CD8-positive, alpha-beta memory T cell (primary cell): ENCODE results near the gene PLIN5. TPM values are rescaled to one million over a fixed set of nuclear protein-coding genes. Genes with fewer than 3 reads are reported as not detected.

ENCODE experiments used
- CTCF ChIA-PET: fragments of 350-600 bp; sonication (Branson Sonifier 250); formaldehyde crosslinking; loops from one replicate; lab custom pipeline; 2021; ENCODE audit warnings: antibody characterized with exemption; lab: Charles Lee
- POLR2A ChIA-PET: fragments of 350-600 bp; sonication (Branson Sonifier 250); formaldehyde crosslinking; loops from one replicate; lab custom pipeline; 2021; ENCODE audit warnings: antibody characterized with exemption; lab: Charles Lee
- DNase-seq, 5 donors: peaks; one replicate each; pipeline versions ENCODE4 v3.0.0 to v3.0.0-alpha.2; 2020 to 2022; ENCODE audit warnings: mixed read lengths in 1 of 5
- H3K27ac ChIP-seq: one replicate; pipeline ENCODE4 v1.7.0; 2013; ENCODE audit warnings: low read depth, mild to moderate bottlenecking, low read length, moderate library complexity
- H3K27me3 ChIP-seq: 2 replicates; pipeline ENCODE4 v1.7.0; 2013; ENCODE audit warnings: low read length, mild to moderate bottlenecking; ENCODE audit not compliant: insufficient read depth, poor library complexity, severe bottlenecking
- H3K36me3 ChIP-seq: 2 replicates; pipeline ENCODE4 v1.7.0; 2013; ENCODE audit warnings: mild to moderate bottlenecking, low read length, moderate library complexity; ENCODE audit not compliant: insufficient read depth
- H3K4me1 ChIP-seq: 2 replicates; pipeline ENCODE4 v1.7.0; 2013; ENCODE audit warnings: mild to moderate bottlenecking, low read length, moderate library complexity; ENCODE audit not compliant: insufficient read depth
- H3K4me3 ChIP-seq: 2 replicates; pipeline ENCODE4 v1.7.0; 2013; ENCODE audit warnings: mild to moderate bottlenecking, low read length
- H3K9me3 ChIP-seq: 2 replicates; pipeline ENCODE4 v1.7.0; 2013; ENCODE audit warnings: mild to moderate bottlenecking, low read length
- H3K27ac Mint-ChIP-seq, 8 donors: one replicate each; pipeline ENCODE4 v1.8.0; 2020 to 2021; ENCODE audit warnings: mixed read lengths in 8 of 8, mild to moderate bottlenecking in 6 of 8, inconsistent platforms in 3 of 8, moderate library complexity in 3 of 8
- H3K27me3 Mint-ChIP-seq, 2 donors: one replicate each; pipeline ENCODE4 v1.8.0; 2020 to 2021; ENCODE audit warnings: mixed read lengths in 2 of 2, mild to moderate bottlenecking in 1 of 2, moderate library complexity in 1 of 2
- H3K36me3 Mint-ChIP-seq, 3 donors: one replicate each; pipeline ENCODE4 v1.8.0; 2020 to 2021; ENCODE audit warnings: mixed read lengths in 3 of 3, inconsistent platforms in 1 of 3, mild to moderate bottlenecking in 1 of 3
- H3K4me1 Mint-ChIP-seq, 3 donors: one replicate each; pipeline ENCODE4 v1.8.0; 2020 to 2021; ENCODE audit warnings: mixed read lengths in 3 of 3, inconsistent platforms in 1 of 3, mild to moderate bottlenecking in 1 of 3
- H3K4me3 Mint-ChIP-seq, 7 donors: one replicate each; pipeline ENCODE4 v1.8.0; 2020 to 2021; ENCODE audit warnings: mixed read lengths in 7 of 7, mild to moderate bottlenecking in 6 of 7, moderate library complexity in 4 of 7, inconsistent platforms in 2 of 7
- H3K9me3 Mint-ChIP-seq, 5 donors: one replicate each; pipeline ENCODE4 v1.8.0; 2020 to 2022; ENCODE audit warnings: mixed read lengths in 5 of 5, mild to moderate bottlenecking in 3 of 5, moderate library complexity in 2 of 5, inconsistent platforms in 1 of 5
- polyA plus RNA-seq: library from polyadenylated mRNA; unstranded; fragments of 300-500 nt; fragmentation: Illumina TruSeq; gene quantifications from one replicate; pipeline ENCODE4 v1.2.3, GENCODE V29; 2021
- total RNA-seq, 2 experiments: library from RNA; stranded (reverse); gene quantifications; one replicate each; pipeline ENCODE4 v1.2.3, GENCODE V29; 2021

Gene PLIN5
- total and polyA plus RNA-seq, 3 experiments from 2014 or later: 0.29 TPM; not detected in 2

GRCh38 chr19:4553092-4553695 lies 18.2 kb upstream of the PLIN5 start:
- H3K9me3 Mint-ChIP-seq: peaks cover 0 to 1% (median 0%) of the 10 kb centered on the region in 5 donors
- CTCF ChIA-PET: no interaction called here

DNA sequence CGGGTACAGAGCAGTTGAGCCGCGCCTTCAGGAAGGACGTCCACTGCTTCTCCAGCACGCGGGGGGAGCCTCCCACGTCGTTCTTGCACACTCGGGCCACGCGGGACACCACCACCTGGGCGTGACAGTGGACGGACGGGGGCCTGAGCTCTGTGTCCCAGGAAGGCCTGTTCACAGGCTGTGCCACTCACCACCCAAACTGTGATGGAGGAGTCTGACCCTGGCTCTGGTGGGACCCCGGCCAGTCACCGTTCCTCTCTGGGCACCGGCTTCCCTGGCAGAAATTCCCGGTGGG lies 17.4 kb upstream of the PLIN5 start:
- no peak for DNase-seq
- ChIA-PET POLR2A (no interaction called here), CTCF (no interaction called here)
- Histone ChIP-seq H3K27me3 (no peaks in the 10 kb centered on the region), H3K4me1 (no peaks in the 10 kb centered on the region), H3K9me3 (no peaks in the 10 kb centered on the region), H3K27ac (no peak overlapping the region), H3K36me3 (no peaks in the 10 kb centered on the region), H3K4me3 (no peak overlapping the region)
- peaks cover 0 to 1% (median 0%) of the 10 kb centered on the region in 5 donors for H3K9me3 Mint-ChIP-seq
- H3K4me3 Mint-ChIP-seq: no peak overlapping the region
- no peaks in the 10 kb centered on the region for H3K4me1 Mint-ChIP-seq
- no peak overlapping the region for H3K27ac Mint-ChIP-seq
- H3K36me3 Mint-ChIP-seq: no peaks in the 10 kb centered on the region
- peaks cover 5 to 22% of the 10 kb centered on the region in 2 donors for H3K27me3 Mint-ChIP-seq

More at GRCh38 chr19:4553092-4553695, 18.2 kb upstream of the PLIN5 start:
- no peak overlapping the region for H3K27ac ChIP-seq
- no peak overlapping the region for H3K4me3 ChIP-seq
- Mint-ChIP-seq H3K4me1 (no peaks in the 10 kb centered on the region), H3K27ac (peak overlapping the region in 1 of 8 donors; percentile 65), H3K4me3 (no peak overlapping the region), H3K27me3 (peaks cover 5 to 22% of the 10 kb centered on the region in 2 donors), H3K36me3 (no peaks in the 10 kb centered on the region)
- H3K27me3 ChIP-seq: no peaks in the 10 kb centered on the region
- H3K9me3 ChIP-seq: no peaks in the 10 kb centered on the region
- no peaks in the 10 kb centered on the region for H3K4me1 ChIP-seq
- POLR2A ChIA-PET: no interaction called here
- no peaks in the 10 kb centered on the region for H3K36me3 ChIP-seq
- DNase-seq: no peak

DNA sequence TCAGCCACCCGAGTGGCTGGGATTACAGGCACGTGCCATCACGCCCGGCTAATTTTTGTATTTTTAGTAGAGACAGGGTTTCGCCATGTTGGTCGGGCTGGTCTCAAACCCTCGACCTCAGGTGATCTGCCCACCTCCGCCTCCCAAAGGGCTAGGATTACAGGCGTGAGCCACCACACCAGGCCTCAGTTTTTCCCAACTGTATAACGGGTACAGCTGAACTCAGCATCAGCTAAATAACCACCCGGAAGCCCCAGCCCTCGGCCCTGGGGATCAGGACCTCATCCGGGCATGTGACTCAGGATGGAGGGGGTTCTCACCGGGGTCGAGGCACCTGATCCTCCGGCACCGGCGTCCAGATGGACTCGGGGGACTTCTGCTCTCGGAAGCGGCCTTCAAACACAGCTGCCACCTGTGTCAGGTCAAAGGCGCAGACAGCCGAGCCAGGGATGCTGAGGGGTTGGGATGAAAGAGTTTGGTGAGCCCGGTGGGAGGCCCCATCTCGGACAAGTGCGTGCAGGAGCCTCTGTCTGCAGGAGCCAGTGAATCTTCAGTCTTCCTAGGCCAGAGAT lies 15.5 kb upstream of the PLIN5 start:
- H3K36me3 Mint-ChIP-seq: no peaks in the 10 kb centered on the region
- Histone ChIP-seq H3K27me3 (no peaks in the 10 kb centered on the region), H3K4me1 (no peaks in the 10 kb centered on the region), H3K9me3 (no peaks in the 10 kb centered on the region), H3K4me3 (no peak overlapping the region), H3K27ac (no peak overlapping the region), H3K36me3 (no peaks in the 10 kb centered on the region)
- ChIA-PET CTCF (no interaction called here), POLR2A (no interaction called here)
- H3K9me3 Mint-ChIP-seq: peaks cover 0 to 1% (median 0%) of the 10 kb centered on the region in 5 donors
- H3K4me1 Mint-ChIP-seq: no peaks in the 10 kb centered on the region
- H3K4me3 Mint-ChIP-seq: no peak overlapping the region
- DNase-seq: no peak
- peaks cover 5 to 23% of the 10 kb centered on the region in 2 donors for H3K27me3 Mint-ChIP-seq
- no peak overlapping the region for H3K27ac Mint-ChIP-seq

DNA sequence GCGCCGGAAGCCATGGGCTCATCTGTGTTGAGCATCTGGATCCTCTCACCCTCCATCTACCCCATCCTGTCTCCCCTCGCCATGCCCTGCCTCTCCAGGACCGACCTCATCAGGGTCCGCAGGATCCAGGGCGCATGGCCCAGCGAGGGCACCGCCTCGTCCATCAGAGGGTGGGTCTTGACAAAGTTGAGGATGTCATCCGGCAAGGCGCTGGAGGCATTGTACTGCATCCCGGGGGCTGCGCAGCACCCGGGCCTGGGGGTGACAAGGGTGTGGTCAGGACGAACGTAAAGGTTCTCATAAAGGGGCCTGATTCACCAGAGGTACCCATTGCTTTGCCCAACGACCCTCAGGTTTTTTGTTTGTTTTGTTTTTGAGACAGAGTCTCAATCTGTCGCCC lies 15.0 kb upstream of the PLIN5 start:
- ChIA-PET CTCF (no interaction called here), POLR2A (no interaction called here)
- no peaks in the 10 kb centered on the region for H3K36me3 Mint-ChIP-seq
- no peak overlapping the region for H3K4me3 ChIP-seq
- no peaks in the 10 kb centered on the region for H3K27me3 ChIP-seq
- no peaks in the 10 kb centered on the region for H3K4me1 ChIP-seq
- H3K27ac ChIP-seq: no peak overlapping the region
- peaks cover 5 to 24% of the 10 kb centered on the region in 2 donors for H3K27me3 Mint-ChIP-seq
- H3K36me3 ChIP-seq: no peaks in the 10 kb centered on the region
- H3K4me1 Mint-ChIP-seq: no peaks in the 10 kb centered on the region
- H3K27ac Mint-ChIP-seq: peak overlapping the region in 1 of 8 donors; percentile 43
- no peak overlapping the region for H3K4me3 Mint-ChIP-seq
- no peak for DNase-seq
- H3K9me3 ChIP-seq: no peaks in the 10 kb centered on the region
- H3K9me3 Mint-ChIP-seq: peaks cover 0 to 1% (median 0%) of the 10 kb centered on the region in 5 donors

- Histone ChIP-seq H3K4me1 (no peaks in the 10 kb centered on the region), H3K36me3 (no peaks in the 10 kb centered on the region), H3K9me3 (no peaks in the 10 kb centered on the region), H3K4me3 (no peak overlapping the region), H3K27ac (no peak overlapping the region), H3K27me3 (no peaks in the 10 kb centered on the region)
- ChIA-PET POLR2A (no interaction called here), CTCF (no interaction called here)
- DNase-seq: no peak
- peaks cover 0 to 1% (median 0%) of the 10 kb centered on the region in 5 donors for H3K9me3 Mint-ChIP-seq
- H3K4me1 Mint-ChIP-seq: no peaks in the 10 kb centered on the region
- peaks cover 5 to 21% of the 10 kb centered on the region in 2 donors for H3K27me3 Mint-ChIP-seq
- no peak overlapping the region for H3K27ac Mint-ChIP-seq
- H3K36me3 Mint-ChIP-seq: no peaks in the 10 kb centered on the region
- no peak overlapping the region for H3K4me3 Mint-ChIP-seq
Measured at GRCh38 chr19:4548238-4548584, 13.2 kb upstream of the PLIN5 start.

GRCh38 chr19:4547303-4548237 lies 12.5 kb upstream of the PLIN5 start:
- CTCF ChIA-PET: no interaction called here
- Histone ChIP-seq H3K27ac (no peak overlapping the region), H3K27me3 (no peaks in the 10 kb centered on the region), H3K9me3 (no peaks in the 10 kb centered on the region), H3K4me3 (no peak overlapping the region), H3K4me1 (no peaks in the 10 kb centered on the region), H3K36me3 (no peaks in the 10 kb centered on the region)
- H3K27me3 Mint-ChIP-seq: peaks cover 0 to 15% of the 10 kb centered on the region in 2 donors
- H3K9me3 Mint-ChIP-seq: peaks cover 0 to 1% (median 0%) of the 10 kb centered on the region in 5 donors
- no peaks in the 10 kb centered on the region for H3K4me1 Mint-ChIP-seq
- H3K4me3 Mint-ChIP-seq: no peak overlapping the region
- POLR2A ChIA-PET: no interaction called here
- H3K36me3 Mint-ChIP-seq: no peaks in the 10 kb centered on the region
- H3K27ac Mint-ChIP-seq: no peak overlapping the region
- no peak for DNase-seq

DNA sequence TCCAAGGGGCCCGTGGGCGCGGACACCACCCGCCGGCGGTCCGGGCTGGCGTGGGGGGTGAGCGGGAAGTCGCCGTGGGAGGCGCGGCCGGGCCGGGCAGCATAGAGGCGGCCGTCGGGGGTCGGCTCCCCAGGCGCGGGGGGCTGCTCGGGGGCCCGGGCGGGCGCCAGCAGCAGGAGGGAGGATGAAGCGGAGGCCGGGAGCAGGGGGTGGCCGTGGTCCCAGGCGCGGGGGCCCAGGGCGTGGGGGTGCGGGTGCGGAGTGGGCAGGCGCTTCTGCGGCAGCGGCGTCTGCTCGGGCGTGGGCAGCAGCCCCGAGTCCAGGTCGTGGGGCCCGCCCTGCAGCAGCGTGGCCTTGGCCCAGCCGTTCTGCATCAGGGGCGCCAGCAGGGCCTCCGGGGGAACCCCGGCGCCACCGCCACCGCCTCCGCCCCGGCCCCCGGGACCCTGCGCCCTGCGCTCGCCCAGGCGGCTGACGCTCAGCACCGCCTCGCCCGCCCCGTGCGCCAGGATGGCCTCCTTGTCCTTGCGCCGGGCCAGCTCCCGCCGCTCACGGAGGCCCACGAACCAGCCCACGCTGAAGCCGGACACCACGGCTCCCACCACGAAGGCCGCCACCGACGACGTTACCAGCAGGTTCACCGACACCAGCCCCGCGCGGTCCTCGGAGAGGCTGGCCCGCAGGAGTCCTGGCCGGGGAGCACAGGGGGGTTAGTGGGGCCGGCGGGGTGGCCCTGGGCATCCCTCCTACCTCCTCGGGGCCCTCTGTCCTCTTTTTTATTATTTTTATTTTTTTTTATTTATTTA lies 9.0 kb upstream of the PLIN5 start:
- H3K27ac ChIP-seq: no peak overlapping the region
- no peak overlapping the region for H3K4me3 ChIP-seq

More for the DNA sequence above, 9.0 kb upstream of the PLIN5 start:
- Histone ChIP-seq H3K27me3 (no peaks in the 10 kb centered on the region), H3K36me3 (no peaks in the 10 kb centered on the region), H3K4me1 (no peaks in the 10 kb centered on the region), H3K9me3 (no peaks in the 10 kb centered on the region)
- Mint-ChIP-seq H3K36me3 (no peaks in the 10 kb centered on the region), H3K27me3 (peaks cover 7 to 18% of the 10 kb centered on the region in 2 donors), H3K27ac (no peak overlapping the region), H3K9me3 (peaks cover 0 to 4% (median 0%) of the 10 kb centered on the region in 5 donors), H3K4me3 (no peak overlapping the region), H3K4me1 (peaks cover 0 to 5% (median 0%) of the 10 kb centered on the region in 3 donors)
- POLR2A ChIA-PET: no interaction called here
- no peak for DNase-seq
- CTCF ChIA-PET: no interaction called here
